Measurements from ENCODE around the gene GH2. TPM values are rescaled to one million over a fixed set of nuclear protein-coding genes. Genes with fewer than 3 reads are reported as not detected.
"Not testable (repeated sequence)": the region's sequence is repeated elsewhere in the genome, so short reads cannot be mapped to it uniquely, and the experiment has no call there.

Gene GH2
- total RNA-seq, 1 experiment from 2014 or later, result not detected

- POLR2A ChIA-PET (ENCODE audit: unreplicated experiment), result interaction anchor here (0.7 kb wide), 1 partner anchor 73 kb away, joined by 3 read pairs; no protein-coding TSS in a partner anchor
- H3K4me3 ChIP-seq (ENCODE audit: low read length); H3K27me3 ChIP-seq (ENCODE audit: low read length); H3K27ac ChIP-seq (ENCODE audit: low read length); H4K20me1 ChIP-seq (ENCODE audit: low read length); H2AFZ ChIP-seq (ENCODE audit: low read length); H3K9me3 ChIP-seq (ENCODE audit: low read length); H3K9me2 ChIP-seq (replicated peaks; ENCODE audit: low read length); DNase-seq; CTCF ChIA-PET; H3K36me3 ChIP-seq (ENCODE audit: low read depth, low read length); H3K4me2 ChIP-seq (ENCODE audit: low read length); BruUV-seq (replicated peaks); ATAC-seq; H3K4me1 ChIP-seq (ENCODE audit: insufficient read depth, low read length); H3F3A ChIP-seq (ENCODE audit: low read length, unreplicated experiment); H3K9ac ChIP-seq (ENCODE audit: low read length); intact Hi-C loops (cut with micrococcal nuclease); H3K79me2 ChIP-seq (ENCODE audit: low read length): not testable (repeated sequence)
These were observed 8.2 kb downstream of the GH2 start, which contains the start of gene CSH2 for GRCh38 chr17:63873577-63873976. Gene CSH2, minus strand, starts transcription at chr17:63873677. Its CDS starts 63 bp downstream, at chr17:63873614.

GRCh38 chr17:63871646-63872365 is 9.9 kb downstream of the GH2 start:
- H3F3A ChIP-seq (ENCODE audit: low read length, unreplicated experiment); CTCF ChIA-PET; H3K9me3 ChIP-seq (ENCODE audit: low read length); H2AFZ ChIP-seq (ENCODE audit: low read length); H3K4me1 ChIP-seq (ENCODE audit: insufficient read depth, low read length); POLR2A ChIA-PET (ENCODE audit: unreplicated experiment); H3K4me3 ChIP-seq (ENCODE audit: low read length); H4K20me1 ChIP-seq (ENCODE audit: low read length); H3K4me2 ChIP-seq (ENCODE audit: low read length); H3K9ac ChIP-seq (ENCODE audit: low read length); DNase-seq; BruUV-seq (replicated peaks); ATAC-seq; H3K27me3 ChIP-seq (ENCODE audit: low read length); H3K36me3 ChIP-seq (ENCODE audit: low read depth, low read length); H3K9me2 ChIP-seq (replicated peaks; ENCODE audit: low read length); intact Hi-C loops (cut with micrococcal nuclease); H3K27ac ChIP-seq (ENCODE audit: low read length); H3K79me2 ChIP-seq (ENCODE audit: low read length): not testable (repeated sequence)

GRCh38 chr17:63870292-63870665 is 11.5 kb downstream of the GH2 start:
- BruUV-seq (replicated peaks); H3K79me2 ChIP-seq (ENCODE audit: low read length); H3K27ac ChIP-seq (ENCODE audit: low read length); H3K4me1 ChIP-seq (ENCODE audit: insufficient read depth, low read length); H2AFZ ChIP-seq (ENCODE audit: low read length); H3F3A ChIP-seq (ENCODE audit: low read length, unreplicated experiment); DNase-seq; H3K27me3 ChIP-seq (ENCODE audit: low read length); H3K36me3 ChIP-seq (ENCODE audit: low read depth, low read length); POLR2A ChIA-PET (ENCODE audit: unreplicated experiment); H4K20me1 ChIP-seq (ENCODE audit: low read length); H3K9ac ChIP-seq (ENCODE audit: low read length); intact Hi-C loops (cut with micrococcal nuclease); H3K9me3 ChIP-seq (ENCODE audit: low read length); ATAC-seq; H3K4me3 ChIP-seq (ENCODE audit: low read length); H3K9me2 ChIP-seq (replicated peaks; ENCODE audit: low read length); H3K4me2 ChIP-seq (ENCODE audit: low read length): not testable (repeated sequence)
- CTCF ChIA-PET, result interaction anchor here (1.1 kb wide), 1 partner anchor 44 kb away, joined by 3 read pairs; no protein-coding TSS in a partner anchor

GRCh38 chr17:63869491-63870291 is 12.1 kb downstream of the GH2 start:
- CTCF ChIA-PET, result interaction anchor here (1.1 kb wide), 1 partner anchor 43 kb away, joined by 3 read pairs; no protein-coding TSS in a partner anchor
- H3K27me3 ChIP-seq (ENCODE audit: low read length); H3K4me2 ChIP-seq (ENCODE audit: low read length); H3F3A ChIP-seq (ENCODE audit: low read length, unreplicated experiment); H3K36me3 ChIP-seq (ENCODE audit: low read depth, low read length); H3K4me1 ChIP-seq (ENCODE audit: insufficient read depth, low read length); POLR2A ChIA-PET (ENCODE audit: unreplicated experiment); H3K27ac ChIP-seq (ENCODE audit: low read length); H4K20me1 ChIP-seq (ENCODE audit: low read length); H2AFZ ChIP-seq (ENCODE audit: low read length); BruUV-seq (replicated peaks); intact Hi-C loops (cut with micrococcal nuclease); H3K79me2 ChIP-seq (ENCODE audit: low read length); H3K9me3 ChIP-seq (ENCODE audit: low read length); H3K9ac ChIP-seq (ENCODE audit: low read length); H3K4me3 ChIP-seq (ENCODE audit: low read length); H3K9me2 ChIP-seq (replicated peaks; ENCODE audit: low read length): not testable (repeated sequence)
- ATAC-seq (peak; percentile 18; the same call in 1 of the 2 replicates), DNase-seq (peak; percentile 45)

- H3K9me2 ChIP-seq (replicated peaks; ENCODE audit: low read length); H2AFZ ChIP-seq (ENCODE audit: low read length); H3K4me1 ChIP-seq (ENCODE audit: insufficient read depth, low read length); H3K27me3 ChIP-seq (ENCODE audit: low read length); H3K9ac ChIP-seq (ENCODE audit: low read length); H3K27ac ChIP-seq (ENCODE audit: low read length); POLR2A ChIA-PET (ENCODE audit: unreplicated experiment); intact Hi-C loops (cut with micrococcal nuclease); H4K20me1 ChIP-seq (ENCODE audit: low read length); H3K4me3 ChIP-seq (ENCODE audit: low read length); H3K79me2 ChIP-seq (ENCODE audit: low read length); H3F3A ChIP-seq (ENCODE audit: low read length, unreplicated experiment); BruUV-seq (replicated peaks); H3K9me3 ChIP-seq (ENCODE audit: low read length); H3K36me3 ChIP-seq (ENCODE audit: low read depth, low read length); DNase-seq; H3K4me2 ChIP-seq (ENCODE audit: low read length): not testable (repeated sequence)
- CTCF ChIA-PET, result interaction anchor here (0.6 to 1.3 kb wide), 6 partner anchors 14 to 811 kb away, joined by 3 to 9 read pairs (median 4); no protein-coding TSS in a partner anchor
- peak; percentile 73 for ATAC-seq
These were observed 15.1 kb downstream of the GH2 start for GRCh38 chr17:63866625-63867024.
